ENCODE results near the gene FGGY.

DNA sequence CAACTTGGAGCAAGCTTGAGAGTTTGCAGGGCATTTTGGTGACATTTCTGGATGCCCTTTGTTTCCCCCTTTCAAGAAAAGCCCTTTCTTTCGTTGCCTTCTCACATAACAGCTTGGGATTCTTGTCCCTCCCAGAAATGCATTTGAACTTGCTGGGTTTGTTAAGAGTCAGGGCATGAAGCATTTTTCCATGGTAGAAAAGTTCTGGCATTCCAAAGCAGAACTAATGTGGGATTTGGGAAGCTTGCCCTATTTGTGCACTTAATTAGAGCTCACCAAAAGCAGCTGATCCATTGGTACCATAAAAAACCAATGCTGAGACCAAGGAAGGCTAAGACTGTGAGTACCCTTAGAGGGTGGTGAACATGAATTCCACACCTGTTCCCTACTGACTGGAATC is 418.1 kb downstream of the FGGY start:
- no peak for TF ChIP-seq CTCF (IDR thresholded peaks at IDR 0.05)
- no peak for TF ChIP-seq POLR2A (IDR thresholded peaks at IDR 0.05; ENCODE audit: low read depth)

Measured in esophagus muscularis mucosa (tissue), 3 donors.